Measurements from ENCODE around the gene TMEM53. TPM values are rescaled to one million over a fixed set of nuclear protein-coding genes. Genes with fewer than 3 reads are reported as not detected.

TMEM53 gene
- total and polyA plus RNA-seq, 2 experiments from 2014 or later: 6.9 to 37.4 TPM

DNA sequence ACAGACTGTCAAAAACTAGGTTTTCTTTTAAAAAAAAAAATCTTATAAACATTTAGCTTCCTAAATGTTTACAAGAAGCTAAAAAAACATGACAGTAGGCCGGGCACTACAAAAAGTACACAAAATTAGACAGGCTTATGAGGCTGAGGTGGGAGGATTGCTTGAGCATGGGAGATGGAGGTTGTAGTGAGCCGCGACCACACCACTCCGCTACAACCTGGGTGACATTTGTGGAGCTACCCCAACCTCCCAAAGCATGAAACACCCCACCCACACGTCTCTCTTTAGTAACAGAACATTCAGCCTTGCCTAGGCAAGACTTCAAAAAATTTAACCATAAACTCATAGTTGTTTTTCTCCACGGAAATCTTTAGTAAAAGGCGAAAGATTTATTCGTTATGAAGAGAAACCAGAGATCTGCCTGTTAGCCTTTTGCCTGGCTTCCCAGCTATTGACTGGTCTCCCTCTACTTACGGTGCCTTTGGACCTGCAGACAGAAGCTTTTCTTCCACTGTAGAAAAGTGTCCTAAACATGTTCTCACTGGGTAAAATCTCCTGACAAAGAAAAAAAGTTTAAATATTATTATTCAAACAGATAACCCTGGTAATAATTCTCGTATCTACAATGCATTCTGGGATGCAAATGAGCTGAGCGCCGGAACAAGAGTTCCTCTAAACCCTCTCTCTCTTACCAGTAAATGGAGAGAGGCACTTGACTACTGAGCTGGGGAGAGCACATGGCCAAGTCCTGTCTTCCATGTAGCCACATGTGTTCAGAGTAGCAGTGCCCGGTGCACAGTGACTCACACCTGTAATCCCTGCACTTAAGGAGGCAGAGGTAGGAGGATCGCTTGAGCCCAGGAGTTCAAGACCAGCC is 47.4 kb upstream of the TMEM53 start:
- H2AFZ ChIP-seq: no peak overlapping the region
- peak overlapping the region; percentile 6 for H3K4me2 ChIP-seq
- no peaks in the 10 kb centered on the region for H3K27me3 ChIP-seq
- H3K79me2 ChIP-seq: no peaks in the 10 kb centered on the region
- H3K9me2 ChIP-seq (replicated peaks; ENCODE audit: insufficient read depth): no peaks in the 10 kb centered on the region
- H4K20me1 ChIP-seq (ENCODE audit: insufficient read depth, poor library complexity, severe bottlenecking): no peaks in the 10 kb centered on the region
- no peak overlapping the region for H3K27ac ChIP-seq
- H3K4me1 ChIP-seq (ENCODE audit: insufficient read depth): no peaks in the 10 kb centered on the region
- H3K9me3 ChIP-seq (ENCODE audit: low read depth): no peaks in the 10 kb centered on the region
- WGBS (ENCODE audit: low lambda C conversion rate, missing lambda C conversion rate): 48% methylated on average over 14 of the region's 14 CpGs
- no peak for TF ChIP-seq EZH2phosphoT487 (IDR thresholded peaks at IDR 0.05; ENCODE audit: low read depth, severe bottlenecking, unreplicated experiment)
- TF ChIP-seq, protein P1, sequence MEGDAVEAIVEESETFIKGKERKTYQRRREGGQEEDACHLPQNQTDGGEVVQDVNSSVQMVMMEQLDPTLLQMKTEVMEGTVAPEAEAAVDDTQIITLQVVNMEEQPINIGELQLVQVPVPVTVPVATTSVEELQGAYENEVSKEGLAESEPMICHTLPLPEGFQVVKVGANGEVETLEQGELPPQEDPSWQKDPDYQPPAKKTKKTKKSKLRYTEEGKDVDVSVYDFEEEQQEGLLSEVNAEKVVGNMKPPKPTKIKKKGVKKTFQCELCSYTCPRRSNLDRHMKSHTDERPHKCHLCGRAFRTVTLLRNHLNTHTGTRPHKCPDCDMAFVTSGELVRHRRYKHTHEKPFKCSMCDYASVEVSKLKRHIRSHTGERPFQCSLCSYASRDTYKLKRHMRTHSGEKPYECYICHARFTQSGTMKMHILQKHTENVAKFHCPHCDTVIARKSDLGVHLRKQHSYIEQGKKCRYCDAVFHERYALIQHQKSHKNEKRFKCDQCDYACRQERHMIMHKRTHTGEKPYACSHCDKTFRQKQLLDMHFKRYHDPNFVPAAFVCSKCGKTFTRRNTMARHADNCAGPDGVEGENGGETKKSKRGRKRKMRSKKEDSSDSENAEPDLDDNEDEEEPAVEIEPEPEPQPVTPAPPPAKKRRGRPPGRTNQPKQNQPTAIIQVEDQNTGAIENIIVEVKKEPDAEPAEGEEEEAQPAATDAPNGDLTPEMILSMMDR (IDR thresholded peaks at IDR 0.05; ENCODE audit: poor library complexity): no peak
- no peak for TF ChIP-seq EZH2 (IDR thresholded peaks at IDR 0.05; ENCODE audit: borderline replicate concordance)
- H3K36me3 ChIP-seq (replicated peaks; ENCODE audit: insufficient read depth, low read depth): no peaks in the 10 kb centered on the region
- H3K4me3 ChIP-seq: no peak overlapping the region
- peak; percentile 56 for DNase-seq (ENCODE audit: low spot score)

DNA sequence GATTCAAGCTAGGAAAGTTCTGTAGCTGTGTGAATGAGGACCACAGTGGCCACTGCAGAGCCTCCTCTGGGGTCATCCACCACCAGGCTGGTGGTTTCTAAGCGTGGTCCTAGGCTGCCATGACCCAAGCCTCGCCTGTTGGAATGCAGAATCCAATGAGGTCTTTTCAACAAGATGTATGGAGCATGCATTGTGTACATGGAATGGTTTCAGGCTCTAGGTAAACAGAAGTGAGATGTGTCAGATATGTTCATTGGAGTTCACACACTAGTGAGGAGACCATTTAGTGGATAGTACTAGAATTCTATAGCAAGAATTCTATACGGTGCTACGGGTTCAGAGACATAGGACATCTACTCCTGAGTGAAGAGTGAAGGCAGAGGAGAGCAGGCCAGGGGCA is 46.0 kb upstream of the TMEM53 start:
- no peaks in the 10 kb centered on the region for H3K27me3 ChIP-seq
- H3K4me2 ChIP-seq: no peak overlapping the region
- no peaks in the 10 kb centered on the region for H3K4me1 ChIP-seq (ENCODE audit: insufficient read depth)
- H3K27ac ChIP-seq: no peak overlapping the region
- no peak for TF ChIP-seq EZH2phosphoT487 (IDR thresholded peaks at IDR 0.05; ENCODE audit: low read depth, severe bottlenecking, unreplicated experiment)
- H3K36me3 ChIP-seq (replicated peaks; ENCODE audit: insufficient read depth, low read depth): no peaks in the 10 kb centered on the region
- no peak overlapping the region for H3K4me3 ChIP-seq
- no peaks in the 10 kb centered on the region for H3K79me2 ChIP-seq
- no peak for DNase-seq (ENCODE audit: low spot score)
- H3K9me2 ChIP-seq (replicated peaks; ENCODE audit: insufficient read depth): no peaks in the 10 kb centered on the region
- no peaks in the 10 kb centered on the region for H3K9me3 ChIP-seq (ENCODE audit: low read depth)
- WGBS (ENCODE audit: low lambda C conversion rate, missing lambda C conversion rate): 91% methylated on average over 4 of the region's 4 CpGs
- H2AFZ ChIP-seq: no peak overlapping the region
- no peaks in the 10 kb centered on the region for H4K20me1 ChIP-seq (ENCODE audit: insufficient read depth, poor library complexity, severe bottlenecking)

DNA sequence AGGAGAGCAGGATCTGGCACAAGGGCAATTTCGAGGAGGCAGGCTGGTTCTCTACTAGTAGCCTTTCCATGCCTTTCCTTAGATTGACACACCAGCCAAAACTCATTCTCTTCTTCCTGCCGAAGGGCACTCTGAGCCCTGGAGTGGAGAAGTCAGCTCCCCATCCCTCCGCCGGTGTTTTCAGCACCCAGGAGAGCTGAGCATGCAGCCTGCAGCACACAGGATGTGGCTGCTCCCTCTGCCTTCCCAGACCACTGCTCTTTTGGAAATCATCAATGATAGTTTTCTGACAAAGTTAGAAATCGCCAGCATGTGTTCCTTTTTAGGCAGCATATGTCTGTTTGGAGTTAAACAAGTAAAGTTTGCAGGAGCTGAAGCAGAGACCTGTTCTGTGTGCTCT is 45.0 kb upstream of the TMEM53 start:
- Histone ChIP-seq H2AFZ (no peak overlapping the region), H3K4me1 (ENCODE audit: insufficient read depth) (no peaks in the 10 kb centered on the region), H3K79me2 (no peaks in the 10 kb centered on the region), H3K9me3 (ENCODE audit: low read depth) (no peaks in the 10 kb centered on the region), H3K27me3 (no peaks in the 10 kb centered on the region), H3K4me3 (no peak overlapping the region), H3K27ac (no peak overlapping the region), H3K4me2 (no peak overlapping the region), H3K36me3 (replicated peaks; ENCODE audit: insufficient read depth, low read depth) (no peaks in the 10 kb centered on the region), H3K9me2 (replicated peaks; ENCODE audit: insufficient read depth) (no peaks in the 10 kb centered on the region), H4K20me1 (ENCODE audit: insufficient read depth, poor library complexity, severe bottlenecking) (no peaks in the 10 kb centered on the region)
- TF ChIP-seq EZH2 (IDR thresholded peaks at IDR 0.05; ENCODE audit: borderline replicate concordance) (no peak), EZH2phosphoT487 (IDR thresholded peaks at IDR 0.05; ENCODE audit: low read depth, severe bottlenecking, unreplicated experiment) (no peak)
- TF ChIP-seq, protein P1 (IDR thresholded peaks at IDR 0.05; ENCODE audit: poor library complexity): no peak
- DNase-seq (ENCODE audit: low spot score): no peak
- 75% methylated on average over 5 of the region's 5 CpGs for WGBS (ENCODE audit: low lambda C conversion rate, missing lambda C conversion rate)

DNA sequence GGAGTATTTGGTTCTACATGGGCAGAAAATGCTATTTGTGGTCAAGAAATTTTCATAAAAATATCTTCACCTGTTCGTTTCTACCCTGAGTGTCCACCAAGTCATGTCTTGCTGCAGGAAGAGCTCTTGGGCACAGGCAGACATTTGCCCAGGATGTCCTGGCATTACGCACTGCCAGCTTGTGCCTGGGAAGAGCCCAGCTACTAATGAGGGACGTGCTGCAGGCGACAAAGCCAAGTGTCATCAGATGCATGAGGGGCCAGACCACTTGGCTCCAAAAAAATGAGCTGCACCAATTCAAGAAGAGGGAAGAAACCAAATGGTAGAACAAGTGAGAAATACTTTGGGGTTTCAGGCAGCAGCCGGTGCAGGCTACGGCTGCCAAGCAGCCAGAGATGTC is 43.8 kb upstream of the TMEM53 start:
- TF ChIP-seq, protein P1 (IDR thresholded peaks at IDR 0.05; ENCODE audit: poor library complexity): no peak
- TF ChIP-seq EZH2 (IDR thresholded peaks at IDR 0.05; ENCODE audit: borderline replicate concordance) (no peak), EZH2phosphoT487 (IDR thresholded peaks at IDR 0.05; ENCODE audit: low read depth, severe bottlenecking, unreplicated experiment) (no peak)
- no peak for DNase-seq (ENCODE audit: low spot score)
- no peaks in the 10 kb centered on the region for H3K4me1 ChIP-seq (ENCODE audit: insufficient read depth)
- H3K4me3 ChIP-seq: no peak overlapping the region
- H3K9me3 ChIP-seq (ENCODE audit: low read depth): no peaks in the 10 kb centered on the region
- no peaks in the 10 kb centered on the region for H3K9me2 ChIP-seq (replicated peaks; ENCODE audit: insufficient read depth)
- H3K4me2 ChIP-seq: no peak overlapping the region
- H2AFZ ChIP-seq: no peak overlapping the region
- no peaks in the 10 kb centered on the region for H3K36me3 ChIP-seq (replicated peaks; ENCODE audit: insufficient read depth, low read depth)
- no peak overlapping the region for H3K27ac ChIP-seq
- no peaks in the 10 kb centered on the region for H3K27me3 ChIP-seq
- no peaks in the 10 kb centered on the region for H4K20me1 ChIP-seq (ENCODE audit: insufficient read depth, poor library complexity, severe bottlenecking)
- 90% methylated on average over 6 of the region's 6 CpGs for WGBS (ENCODE audit: low lambda C conversion rate, missing lambda C conversion rate)
- no peaks in the 10 kb centered on the region for H3K79me2 ChIP-seq

Data from hepatocyte (in vitro differentiated cells).